Measurements from ENCODE around the gene EPHB1.

The EPHB1 gene

DNA sequence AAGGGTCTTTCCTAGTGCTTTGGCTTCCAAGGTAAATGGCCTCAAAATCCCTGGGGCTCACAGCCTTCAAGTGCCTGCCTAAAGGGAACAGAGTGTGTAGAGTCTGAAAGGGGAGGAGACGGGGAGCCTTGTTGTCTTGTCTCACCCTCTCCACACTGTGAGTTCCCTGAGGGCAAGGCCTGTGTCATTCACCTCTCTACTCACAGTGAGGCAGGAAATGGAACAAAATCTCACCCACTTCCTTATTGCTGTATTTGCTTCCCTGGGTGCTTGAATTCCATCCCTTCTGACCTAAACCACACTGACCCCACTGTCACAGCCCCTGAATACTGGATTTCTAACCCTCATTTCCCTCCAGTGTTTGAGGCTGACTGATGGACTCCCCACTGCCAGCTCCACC is 197.5 kb downstream of the EPHB1 start:
- no peak for TF ChIP-seq TCF4 (CRISPR knock-in tag; IDR thresholded peaks at IDR 0.05; ENCODE audit: borderline replicate concordance)
- no peak for TF ChIP-seq SNAI2 (CRISPR knock-in tag; IDR thresholded peaks at IDR 0.05)
- TF ChIP-seq ZNF70 (CRISPR knock-in tag; IDR thresholded peaks at IDR 0.05) = no peak
- TF ChIP-seq ISL1 (CRISPR knock-in tag; IDR thresholded peaks at IDR 0.05) = no peak
- TF ChIP-seq ZFP30 (CRISPR knock-in tag; IDR thresholded peaks at IDR 0.05) = no peak
- TF ChIP-seq ARNTL (CRISPR knock-in tag; IDR thresholded peaks at IDR 0.05; ENCODE audit: borderline replicate concordance, low read depth) = no peak
- no peak for TF ChIP-seq CSDC2 (CRISPR knock-in tag; IDR thresholded peaks at IDR 0.05)
- TF ChIP-seq PPARA (CRISPR knock-in tag; IDR thresholded peaks at IDR 0.05; ENCODE audit: borderline replicate concordance) = no peak
- no peak for TF ChIP-seq TOX (CRISPR knock-in tag; IDR thresholded peaks at IDR 0.05; ENCODE audit: borderline replicate concordance)
- TF ChIP-seq, protein P1, sequence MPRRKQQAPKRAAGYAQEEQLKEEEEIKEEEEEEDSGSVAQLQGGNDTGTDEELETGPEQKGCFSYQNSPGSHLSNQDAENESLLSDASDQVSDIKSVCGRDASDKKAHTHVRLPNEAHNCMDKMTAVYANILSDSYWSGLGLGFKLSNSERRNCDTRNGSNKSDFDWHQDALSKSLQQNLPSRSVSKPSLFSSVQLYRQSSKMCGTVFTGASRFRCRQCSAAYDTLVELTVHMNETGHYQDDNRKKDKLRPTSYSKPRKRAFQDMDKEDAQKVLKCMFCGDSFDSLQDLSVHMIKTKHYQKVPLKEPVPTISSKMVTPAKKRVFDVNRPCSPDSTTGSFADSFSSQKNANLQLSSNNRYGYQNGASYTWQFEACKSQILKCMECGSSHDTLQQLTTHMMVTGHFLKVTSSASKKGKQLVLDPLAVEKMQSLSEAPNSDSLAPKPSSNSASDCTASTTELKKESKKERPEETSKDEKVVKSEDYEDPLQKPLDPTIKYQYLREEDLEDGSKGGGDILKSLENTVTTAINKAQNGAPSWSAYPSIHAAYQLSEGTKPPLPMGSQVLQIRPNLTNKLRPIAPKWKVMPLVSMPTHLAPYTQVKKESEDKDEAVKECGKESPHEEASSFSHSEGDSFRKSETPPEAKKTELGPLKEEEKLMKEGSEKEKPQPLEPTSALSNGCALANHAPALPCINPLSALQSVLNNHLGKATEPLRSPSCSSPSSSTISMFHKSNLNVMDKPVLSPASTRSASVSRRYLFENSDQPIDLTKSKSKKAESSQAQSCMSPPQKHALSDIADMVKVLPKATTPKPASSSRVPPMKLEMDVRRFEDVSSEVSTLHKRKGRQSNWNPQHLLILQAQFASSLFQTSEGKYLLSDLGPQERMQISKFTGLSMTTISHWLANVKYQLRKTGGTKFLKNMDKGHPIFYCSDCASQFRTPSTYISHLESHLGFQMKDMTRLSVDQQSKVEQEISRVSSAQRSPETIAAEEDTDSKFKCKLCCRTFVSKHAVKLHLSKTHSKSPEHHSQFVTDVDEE (CRISPR knock-in tag; IDR thresholded peaks at IDR 0.05) = no peak
- TF ChIP-seq ESRRG (CRISPR knock-in tag; IDR thresholded peaks at IDR 0.05) = no peak
- TF ChIP-seq, protein P2, sequence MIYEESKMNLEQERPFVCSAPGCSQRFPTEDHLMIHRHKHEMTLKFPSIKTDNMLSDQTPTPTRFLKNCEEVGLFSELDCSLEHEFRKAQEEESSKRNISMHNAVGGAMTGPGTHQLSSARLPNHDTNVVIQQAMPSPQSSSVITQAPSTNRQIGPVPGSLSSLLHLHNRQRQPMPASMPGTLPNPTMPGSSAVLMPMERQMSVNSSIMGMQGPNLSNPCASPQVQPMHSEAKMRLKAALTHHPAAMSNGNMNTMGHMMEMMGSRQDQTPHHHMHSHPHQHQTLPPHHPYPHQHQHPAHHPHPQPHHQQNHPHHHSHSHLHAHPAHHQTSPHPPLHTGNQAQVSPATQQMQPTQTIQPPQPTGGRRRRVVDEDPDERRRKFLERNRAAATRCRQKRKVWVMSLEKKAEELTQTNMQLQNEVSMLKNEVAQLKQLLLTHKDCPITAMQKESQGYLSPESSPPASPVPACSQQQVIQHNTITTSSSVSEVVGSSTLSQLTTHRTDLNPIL (CRISPR knock-in tag; IDR thresholded peaks at IDR 0.05; ENCODE audit: low read depth) = no peak
- TF ChIP-seq, protein P3, sequence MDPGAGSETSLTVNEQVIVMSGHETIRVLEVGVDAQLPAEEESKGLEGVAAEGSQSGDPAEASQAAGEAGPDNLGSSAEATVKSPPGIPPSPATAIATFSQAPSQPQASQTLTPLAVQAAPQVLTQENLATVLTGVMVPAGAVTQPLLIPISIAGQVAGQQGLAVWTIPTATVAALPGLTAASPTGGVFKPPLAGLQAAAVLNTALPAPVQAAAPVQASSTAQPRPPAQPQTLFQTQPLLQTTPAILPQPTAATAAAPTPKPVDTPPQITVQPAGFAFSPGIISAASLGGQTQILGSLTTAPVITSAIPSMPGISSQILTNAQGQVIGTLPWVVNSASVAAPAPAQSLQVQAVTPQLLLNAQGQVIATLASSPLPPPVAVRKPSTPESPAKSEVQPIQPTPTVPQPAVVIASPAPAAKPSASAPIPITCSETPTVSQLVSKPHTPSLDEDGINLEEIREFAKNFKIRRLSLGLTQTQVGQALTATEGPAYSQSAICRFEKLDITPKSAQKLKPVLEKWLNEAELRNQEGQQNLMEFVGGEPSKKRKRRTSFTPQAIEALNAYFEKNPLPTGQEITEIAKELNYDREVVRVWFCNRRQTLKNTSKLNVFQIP (CRISPR knock-in tag; IDR thresholded peaks at IDR 0.05; ENCODE audit: borderline replicate concordance, low read depth) = no peak
- TF ChIP-seq RARB (CRISPR knock-in tag; IDR thresholded peaks at IDR 0.05) = no peak
- no peak for TF ChIP-seq ZNF8 (CRISPR knock-in tag; IDR thresholded peaks at IDR 0.05)
- no peak for TF ChIP-seq BACH2 (CRISPR knock-in tag; IDR thresholded peaks at IDR 0.05; ENCODE audit: borderline replicate concordance)
- TF ChIP-seq, protein P4, sequence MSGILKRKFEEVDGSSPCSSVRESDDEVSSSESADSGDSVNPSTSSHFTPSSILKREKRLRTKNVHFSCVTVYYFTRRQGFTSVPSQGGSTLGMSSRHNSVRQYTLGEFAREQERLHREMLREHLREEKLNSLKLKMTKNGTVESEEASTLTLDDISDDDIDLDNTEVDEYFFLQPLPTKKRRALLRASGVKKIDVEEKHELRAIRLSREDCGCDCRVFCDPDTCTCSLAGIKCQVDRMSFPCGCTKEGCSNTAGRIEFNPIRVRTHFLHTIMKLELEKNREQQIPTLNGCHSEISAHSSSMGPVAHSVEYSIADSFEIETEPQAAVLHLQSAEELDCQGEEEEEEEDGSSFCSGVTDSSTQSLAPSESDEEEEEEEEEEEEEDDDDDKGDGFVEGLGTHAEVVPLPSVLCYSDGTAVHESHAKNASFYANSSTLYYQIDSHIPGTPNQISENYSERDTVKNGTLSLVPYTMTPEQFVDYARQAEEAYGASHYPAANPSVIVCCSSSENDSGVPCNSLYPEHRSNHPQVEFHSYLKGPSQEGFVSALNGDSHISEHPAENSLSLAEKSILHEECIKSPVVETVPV (CRISPR knock-in tag; IDR thresholded peaks at IDR 0.05) = no peak
- no peak for TF ChIP-seq ZNF565 (CRISPR knock-in tag; conservative IDR thresholded peaks at IDR 0.05; ENCODE audit: low read depth)
- no peak for TF ChIP-seq ZFP3 (CRISPR knock-in tag; IDR thresholded peaks at IDR 0.05)
- TF ChIP-seq OSR1 (CRISPR knock-in tag; IDR thresholded peaks at IDR 0.05) = no peak
- ATAC-seq = no peak

DNA sequence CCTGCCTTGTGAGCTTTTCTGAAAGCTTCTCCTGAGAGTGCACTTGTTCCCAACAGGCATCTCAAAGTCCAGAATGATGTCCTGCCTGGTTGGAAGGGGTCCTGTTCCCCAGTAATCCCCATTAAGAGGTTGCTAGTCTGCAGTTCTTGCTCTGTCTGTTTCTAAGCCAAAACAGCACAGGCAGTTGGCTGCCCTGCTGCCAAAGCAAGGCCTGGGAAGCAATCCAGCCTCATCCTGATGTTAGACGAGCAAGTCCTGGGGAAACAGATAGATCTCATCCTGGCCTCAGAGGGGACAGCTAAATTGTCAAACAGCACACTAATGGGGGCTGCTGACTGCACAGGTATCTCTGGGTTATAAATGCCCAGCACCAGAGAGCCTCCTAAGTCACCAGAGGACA is 198.0 kb downstream of the EPHB1 start:
- no peak for ATAC-seq
- no peak for TF ChIP-seq TCF4 (CRISPR knock-in tag; IDR thresholded peaks at IDR 0.05; ENCODE audit: borderline replicate concordance)
- TF ChIP-seq ZNF8 (CRISPR knock-in tag; IDR thresholded peaks at IDR 0.05) = no peak
- no peak for TF ChIP-seq GLIS3 (CRISPR knock-in tag; IDR thresholded peaks at IDR 0.05)

DNA sequence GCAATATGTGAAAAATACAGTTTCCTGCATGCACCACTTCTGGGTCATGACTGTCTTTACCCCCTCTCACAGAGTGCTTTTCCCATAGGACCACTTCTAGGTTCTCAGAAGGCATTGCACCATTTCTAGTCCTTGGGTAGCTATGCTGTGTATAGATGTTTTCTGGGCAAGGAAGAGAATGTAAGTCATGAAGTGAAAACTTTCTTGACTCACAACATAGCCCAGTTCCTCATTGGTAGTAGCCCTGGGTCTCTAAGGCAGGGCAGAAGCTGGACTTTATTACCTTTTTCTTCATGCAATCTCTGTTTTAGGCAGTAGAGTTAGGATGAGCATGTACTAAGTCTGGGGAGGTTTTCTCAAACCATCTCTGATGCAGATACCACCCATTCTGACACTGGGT is 203.1 kb downstream of the EPHB1 start:
- no peak for ATAC-seq
- TF ChIP-seq TOX (CRISPR knock-in tag; IDR thresholded peaks at IDR 0.05; ENCODE audit: borderline replicate concordance) (no peak), ESRRG (CRISPR knock-in tag; IDR thresholded peaks at IDR 0.05) (no peak), ZC3H10 (CRISPR knock-in tag; IDR thresholded peaks at IDR 0.05) (no peak)
- TF ChIP-seq, protein P4 (CRISPR knock-in tag; IDR thresholded peaks at IDR 0.05) = no peak

All from SK-N-SH treated with all-trans-retinoic acid at 6 μM for 48 hours (cell line).